ENCODE data around the gene CCNY. TPM values are rescaled to one million over a fixed set of nuclear protein-coding genes. Genes with fewer than 3 reads are reported as not detected.

The CCNY gene
- total and polyA plus RNA-seq, 2 of the 13 experiments (the other 11 are each of a cell fraction or from before 2014, with no cell fraction given): 48.2 to 54.7 TPM

GRCh38 chr10:35352512-35352911, 16.2 kb downstream of the CCNY start:
- TF ChIP-seq HOMEZ (CRISPR knock-in tag; IDR thresholded peaks at IDR 0.05; ENCODE audit: low read depth): peak; percentile 71; the same call in 1 of the 2 replicates
- TF ChIP-seq ASH2L (IDR thresholded peaks at IDR 0.05; ENCODE audit: insufficient read length, low read depth, low read length): no peak
- TF ChIP-seq HNF4G (IDR thresholded peaks at IDR 0.05; ENCODE audit: borderline replicate concordance, low read depth, low read length): peak; percentile 48; the same call in 1 of the 2 replicates
- TF ChIP-seq HNF4G (CRISPR knock-in tag; IDR thresholded peaks at IDR 0.05; ENCODE audit: borderline replicate concordance, low read depth): no peak
- TF ChIP-seq MBNL3 (CRISPR knock-in tag; conservative IDR thresholded peaks at IDR 0.05): no peak
- 0 out of 2 replicates have a peak, but pooled peaks have one; percentile 11 for TF ChIP-seq PAXIP1 (CRISPR knock-in tag; conservative IDR thresholded peaks at IDR 0.05)
- peak; percentile 63 for TF ChIP-seq POGZ (CRISPR knock-in tag; IDR thresholded peaks at IDR 0.05)
- TF ChIP-seq, protein P1, sequence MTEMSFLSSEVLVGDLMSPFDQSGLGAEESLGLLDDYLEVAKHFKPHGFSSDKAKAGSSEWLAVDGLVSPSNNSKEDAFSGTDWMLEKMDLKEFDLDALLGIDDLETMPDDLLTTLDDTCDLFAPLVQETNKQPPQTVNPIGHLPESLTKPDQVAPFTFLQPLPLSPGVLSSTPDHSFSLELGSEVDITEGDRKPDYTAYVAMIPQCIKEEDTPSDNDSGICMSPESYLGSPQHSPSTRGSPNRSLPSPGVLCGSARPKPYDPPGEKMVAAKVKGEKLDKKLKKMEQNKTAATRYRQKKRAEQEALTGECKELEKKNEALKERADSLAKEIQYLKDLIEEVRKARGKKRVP (CRISPR knock-in tag; IDR thresholded peaks at IDR 0.05): no peak
- peak; percentile 57 for TF ChIP-seq HNF4A (CRISPR knock-in tag; IDR thresholded peaks at IDR 0.05)
- peak; percentile 78 for TF ChIP-seq ZMYM4 (CRISPR knock-in tag; IDR thresholded peaks at IDR 0.05)
- ATAC-seq (no peak), DNase-seq (ENCODE audit: low spot score) (no peak), FAIRE-seq (no peak)
- Histone ChIP-seq H3K27me3 (ENCODE audit: control insufficient read depth in 1 of 2, insufficient read depth in 2 of 2, low read length in 2 of 2) (no peaks in the 10 kb centered on the region), H3K27ac (ENCODE audit: extremely low read length, insufficient read depth, low read length) (no peak overlapping the region), H3K79me2 (ENCODE audit: insufficient read depth, low read length) (peaks cover 96% of the 10 kb centered on the region), H3K9me3 (ENCODE audit: low read length) (no peaks in the 10 kb centered on the region), H2AFZ (ENCODE audit: low read length) (no peak overlapping the region), H3K36me3 (replicated peaks in 1 of 2; ENCODE audit: control insufficient read depth in 1 of 2, insufficient read depth in 2 of 2, low read length in 2 of 2) (no peaks in the 10 kb centered on the region; a peak in 1 of 5 replicates), H3K4me3 (replicated peaks in 1 of 3; ENCODE audit: insufficient read depth in 1 of 3, low read depth in 2 of 3, low read length in 3 of 3) (no peak overlapping the region), H3K9ac (ENCODE audit: insufficient read depth, low read depth, low read length) (no peak overlapping the region), H4K20me1 (ENCODE audit: insufficient read depth, low read length) (peaks cover 21% of the 10 kb centered on the region), H3K4me1 (ENCODE audit: insufficient read depth, low read length) (peaks cover 82% of the 10 kb centered on the region), H3K4me2 (ENCODE audit: low read depth, low read length) (no peak overlapping the region)
- ChIA-PET POLR2A (interaction anchor here (2.2 kb wide), 1 partner anchor 12 kb away, joined by 8 read pairs; no protein-coding TSS in a partner anchor), CTCF (ENCODE audit: low intra/inter-chr PET ratio, low total read pairs) (no interaction called here)
- BruUV-seq (replicated peaks): no TSS peak
- in situ Hi-C loops (cut with HindIII; ENCODE audit: extremely low pct_ligation_motif_present, low pct_unique_long_range_greater_than_20kb): no loop called here
- intact Hi-C loops (cut with micrococcal nuclease; ENCODE audit: unreplicated experiment): no loop called here
- 78% methylated on average over 7 of the region's 7 CpGs for WGBS (ENCODE audit: low lambda C conversion rate)

All from HepG2 (cell line).